Measurements from ENCODE around the gene IPO9.
A peak's percentile ranks its signal among the peaks of the same experiment; 100 is the strongest.

IPO9 gene

DNA sequence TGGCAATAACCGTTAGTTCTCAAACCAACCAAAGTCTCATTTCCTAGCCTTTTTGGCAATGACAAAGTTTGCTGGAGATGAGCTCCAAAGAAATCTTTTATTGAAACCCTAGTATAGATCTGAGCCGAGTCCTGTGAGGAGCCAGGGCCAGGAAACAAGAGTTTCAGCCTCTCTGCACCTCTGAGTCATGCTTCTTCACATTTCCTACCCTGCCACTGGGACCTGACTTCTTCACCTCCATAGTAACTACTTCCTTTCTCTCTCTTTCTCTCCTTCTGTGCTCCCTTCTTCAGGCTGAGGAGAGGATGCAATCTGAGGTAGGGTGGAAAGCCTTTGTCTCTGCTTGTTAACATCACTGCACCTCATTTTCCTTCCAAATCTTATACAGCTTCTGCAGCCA is 38.7 kb upstream of the IPO9 start:
- Histone ChIP-seq H3K36me3 (ENCODE audit: insufficient read depth, low read length) (peaks cover 70% of the 10 kb centered on the region), H3K9ac (ENCODE audit: low read length) (no peak overlapping the region), H3K27ac (ENCODE audit: low read depth, low read length) (no peak overlapping the region), H3K4me3 (ENCODE audit: low read depth in 1 of 2, low read length in 2 of 2) (no peak overlapping the region), H3K4me1 (ENCODE audit: insufficient read depth, low read length) (peaks cover 48% of the 10 kb centered on the region), H3K9me3 (ENCODE audit: low read length) (no peaks in the 10 kb centered on the region), H3K27me3 (ENCODE audit: control insufficient read depth in 1 of 2, insufficient read depth in 2 of 2, low read length in 2 of 2) (no peaks in the 10 kb centered on the region)

DNA sequence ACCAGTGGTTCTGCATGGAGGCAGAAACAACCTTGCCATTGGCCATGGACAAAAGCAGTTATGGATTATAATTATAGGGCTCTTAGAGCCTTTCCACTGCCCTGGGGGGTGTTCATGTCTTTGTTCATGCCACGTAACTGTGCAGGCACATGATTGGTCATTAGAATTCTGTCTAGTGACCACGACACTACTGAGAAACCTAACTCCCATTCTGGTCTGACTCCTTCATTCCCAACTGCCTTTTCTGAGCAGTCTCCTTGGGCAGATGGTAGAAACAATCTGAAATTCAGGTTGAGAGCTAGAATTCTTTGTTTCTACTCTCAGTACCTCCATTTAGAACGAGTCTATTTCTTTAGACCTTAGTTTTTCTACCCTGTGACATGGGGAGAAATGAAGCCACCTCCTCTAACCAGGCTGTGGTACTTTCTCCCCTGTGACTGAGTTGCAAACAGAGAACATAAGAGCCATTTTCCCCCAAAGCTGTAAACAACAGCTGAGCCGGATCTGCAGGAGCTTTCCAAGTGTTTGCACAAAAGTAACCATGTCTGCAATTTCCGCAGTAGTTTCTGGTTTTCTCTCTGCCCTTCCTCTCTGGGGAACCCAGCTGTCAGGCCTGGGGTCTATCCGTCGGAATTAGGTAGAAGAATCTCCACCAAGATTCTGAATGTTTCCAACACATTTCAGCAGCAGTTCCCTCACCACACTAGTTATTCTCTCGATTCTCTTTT is 37.7 kb upstream of the IPO9 start:
- Histone ChIP-seq H3K9me3 (ENCODE audit: low read length) (no peaks in the 10 kb centered on the region), H3K27me3 (ENCODE audit: control insufficient read depth in 1 of 2, insufficient read depth in 2 of 2, low read length in 2 of 2) (no peaks in the 10 kb centered on the region), H3K9ac (ENCODE audit: low read length) (no peak overlapping the region), H3K27ac (ENCODE audit: low read depth, low read length) (no peak overlapping the region), H3K36me3 (ENCODE audit: insufficient read depth, low read length) (peaks cover 75% of the 10 kb centered on the region), H3K4me3 (ENCODE audit: low read depth in 1 of 2, low read length in 2 of 2) (no peak overlapping the region), H3K4me1 (ENCODE audit: insufficient read depth, low read length) (peaks cover 48% of the 10 kb centered on the region)

- H3K27me3 ChIP-seq (ENCODE audit: control insufficient read depth in 1 of 2, insufficient read depth in 2 of 2, low read length in 2 of 2): no peaks in the 10 kb centered on the region
- peaks cover 69% of the 10 kb centered on the region for H3K36me3 ChIP-seq (ENCODE audit: insufficient read depth, low read length)
- no peaks in the 10 kb centered on the region for H3K9me3 ChIP-seq (ENCODE audit: low read length)
- no peak overlapping the region for H3K4me3 ChIP-seq (ENCODE audit: low read depth in 1 of 2, low read length in 2 of 2)
- no peak overlapping the region for H3K9ac ChIP-seq (ENCODE audit: low read length)
- peak overlapping the region; percentile 32 for H3K27ac ChIP-seq (ENCODE audit: low read depth, low read length)
- H3K4me1 ChIP-seq (ENCODE audit: insufficient read depth, low read length): peaks cover 43% of the 10 kb centered on the region
Measured at GRCh38 chr1:201791779-201792173, 37.2 kb upstream of the IPO9 start.

- peak overlapping the region in 1 of 2 donors; percentile 10 for H3K4me3 ChIP-seq (ENCODE audit: low read depth in 1 of 2, low read length in 2 of 2)
- H3K36me3 ChIP-seq (ENCODE audit: insufficient read depth, low read length): peaks cover 61% of the 10 kb centered on the region
- no peaks in the 10 kb centered on the region for H3K27me3 ChIP-seq (ENCODE audit: control insufficient read depth in 1 of 2, insufficient read depth in 2 of 2, low read length in 2 of 2)
- H3K27ac ChIP-seq (ENCODE audit: low read depth, low read length): peak overlapping the region; percentile 32
- no peaks in the 10 kb centered on the region for H3K9me3 ChIP-seq (ENCODE audit: low read length)
- peaks cover 38% of the 10 kb centered on the region for H3K4me1 ChIP-seq (ENCODE audit: insufficient read depth, low read length)
- no peak overlapping the region for H3K9ac ChIP-seq (ENCODE audit: low read length)
Measured at GRCh38 chr1:201792534-201793305, 36.2 kb upstream of the IPO9 start.

DNA sequence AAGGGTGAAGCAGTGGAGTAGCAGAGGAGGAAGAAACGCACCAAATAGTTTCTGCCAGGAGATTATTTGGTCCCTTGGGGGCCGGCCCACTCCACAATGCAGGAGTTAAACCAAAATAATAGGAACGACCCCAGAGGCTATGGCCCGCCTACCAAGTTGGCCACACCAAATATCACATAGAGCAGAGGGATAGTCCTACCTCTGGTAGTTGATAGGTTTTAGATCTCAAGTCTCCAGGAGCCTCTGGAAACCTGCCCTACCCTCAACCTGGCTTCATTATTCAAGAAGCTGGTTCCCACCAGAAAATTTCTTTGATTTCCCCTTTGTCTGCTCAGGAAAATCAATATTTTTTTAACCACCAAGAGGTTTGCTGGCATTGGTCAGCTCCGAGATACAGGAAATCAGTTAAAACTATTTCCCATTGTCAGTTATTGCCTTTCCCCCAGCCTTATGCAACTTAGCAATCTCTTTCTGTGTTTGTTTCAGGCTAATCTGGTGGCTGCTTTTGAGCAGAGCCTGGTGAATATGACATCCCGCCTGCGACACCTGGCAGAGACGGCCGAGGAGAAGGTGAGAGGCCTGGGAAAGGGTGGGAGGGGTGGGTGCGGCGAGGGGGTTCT is 35.5 kb upstream of the IPO9 start:
- H3K4me1 ChIP-seq (ENCODE audit: insufficient read depth, low read length): peaks cover 38% of the 10 kb centered on the region
- no peak overlapping the region for H3K9ac ChIP-seq (ENCODE audit: low read length)
- no peak overlapping the region for H3K27ac ChIP-seq (ENCODE audit: low read depth, low read length)
- peaks cover 60% of the 10 kb centered on the region for H3K36me3 ChIP-seq (ENCODE audit: insufficient read depth, low read length)
- no peaks in the 10 kb centered on the region for H3K27me3 ChIP-seq (ENCODE audit: control insufficient read depth in 1 of 2, insufficient read depth in 2 of 2, low read length in 2 of 2)
- no peak overlapping the region for H3K4me3 ChIP-seq (ENCODE audit: low read depth in 1 of 2, low read length in 2 of 2)
- H3K9me3 ChIP-seq (ENCODE audit: low read length): no peaks in the 10 kb centered on the region

DNA sequence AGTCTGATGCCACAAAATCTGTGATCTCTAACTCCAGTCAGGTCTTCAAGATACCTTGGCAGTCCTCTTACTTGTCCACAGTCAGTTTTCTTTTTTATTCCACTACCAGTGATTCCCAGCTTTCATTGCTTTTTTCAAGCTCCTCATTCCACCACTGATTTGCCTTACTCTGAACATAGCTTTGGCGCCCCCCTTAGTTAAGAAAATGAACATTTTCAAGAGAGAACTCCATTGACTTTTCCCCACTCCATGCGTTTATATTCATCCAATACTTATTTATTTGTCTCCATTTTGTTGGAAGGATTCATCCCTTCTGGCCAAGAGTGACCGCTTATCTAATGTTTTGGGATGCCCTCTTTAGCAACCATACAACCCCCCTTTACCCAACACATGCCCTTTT is 33.9 kb upstream of the IPO9 start:
- Histone ChIP-seq H3K9ac (ENCODE audit: low read length) (no peak overlapping the region), H3K4me3 (ENCODE audit: low read depth in 1 of 2, low read length in 2 of 2) (no peak overlapping the region), H3K27ac (ENCODE audit: low read depth, low read length) (no peak overlapping the region), H3K27me3 (ENCODE audit: control insufficient read depth in 1 of 2, insufficient read depth in 2 of 2, low read length in 2 of 2) (no peaks in the 10 kb centered on the region), H3K4me1 (ENCODE audit: insufficient read depth, low read length) (peaks cover 30% of the 10 kb centered on the region), H3K9me3 (ENCODE audit: low read length) (no peaks in the 10 kb centered on the region), H3K36me3 (ENCODE audit: insufficient read depth, low read length) (peaks cover 49% of the 10 kb centered on the region)

GRCh38 chr1:201800246-201800645 is 28.7 kb upstream of the IPO9 start:
- Histone ChIP-seq H3K9ac (ENCODE audit: low read length) (no peak overlapping the region), H3K4me1 (ENCODE audit: insufficient read depth, low read length) (no peaks in the 10 kb centered on the region), H3K27me3 (ENCODE audit: control insufficient read depth in 1 of 2, insufficient read depth in 2 of 2, low read length in 2 of 2) (no peaks in the 10 kb centered on the region), H3K9me3 (ENCODE audit: low read length) (no peaks in the 10 kb centered on the region), H3K4me3 (ENCODE audit: low read depth in 1 of 2, low read length in 2 of 2) (no peak overlapping the region), H3K36me3 (ENCODE audit: insufficient read depth, low read length) (peaks cover 41% of the 10 kb centered on the region), H3K27ac (ENCODE audit: low read depth, low read length) (no peak overlapping the region)

DNA sequence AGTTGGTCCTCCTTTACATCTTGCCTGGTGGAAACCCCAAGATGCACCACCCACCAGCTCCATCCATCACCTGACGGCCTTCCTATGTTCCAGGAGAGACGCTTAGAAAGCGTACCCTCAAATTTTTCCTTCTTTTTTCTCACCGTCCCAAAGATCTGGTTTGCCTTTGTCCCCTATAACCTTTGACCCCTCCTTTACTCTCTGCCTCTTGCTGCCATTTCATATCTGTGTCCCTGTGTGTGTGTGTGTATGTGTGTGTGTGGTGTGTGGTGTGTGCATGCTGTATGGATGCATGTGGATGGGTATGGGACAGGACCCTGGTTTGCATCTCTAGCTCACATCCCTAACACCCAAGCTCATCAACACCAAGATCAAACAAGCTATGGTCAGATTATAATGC is 22.2 kb upstream of the IPO9 start:
- H3K4me1 ChIP-seq (ENCODE audit: insufficient read depth, low read length): no peaks in the 10 kb centered on the region
- peaks cover 83% of the 10 kb centered on the region for H3K36me3 ChIP-seq (ENCODE audit: insufficient read depth, low read length)
- H3K27me3 ChIP-seq (ENCODE audit: control insufficient read depth in 1 of 2, insufficient read depth in 2 of 2, low read length in 2 of 2): no peaks in the 10 kb centered on the region
- no peaks in the 10 kb centered on the region for H3K9me3 ChIP-seq (ENCODE audit: low read length)
- no peak overlapping the region for H3K4me3 ChIP-seq (ENCODE audit: low read depth in 1 of 2, low read length in 2 of 2)
- no peak overlapping the region for H3K9ac ChIP-seq (ENCODE audit: low read length)
- H3K27ac ChIP-seq (ENCODE audit: low read depth, low read length): no peak overlapping the region

DNA sequence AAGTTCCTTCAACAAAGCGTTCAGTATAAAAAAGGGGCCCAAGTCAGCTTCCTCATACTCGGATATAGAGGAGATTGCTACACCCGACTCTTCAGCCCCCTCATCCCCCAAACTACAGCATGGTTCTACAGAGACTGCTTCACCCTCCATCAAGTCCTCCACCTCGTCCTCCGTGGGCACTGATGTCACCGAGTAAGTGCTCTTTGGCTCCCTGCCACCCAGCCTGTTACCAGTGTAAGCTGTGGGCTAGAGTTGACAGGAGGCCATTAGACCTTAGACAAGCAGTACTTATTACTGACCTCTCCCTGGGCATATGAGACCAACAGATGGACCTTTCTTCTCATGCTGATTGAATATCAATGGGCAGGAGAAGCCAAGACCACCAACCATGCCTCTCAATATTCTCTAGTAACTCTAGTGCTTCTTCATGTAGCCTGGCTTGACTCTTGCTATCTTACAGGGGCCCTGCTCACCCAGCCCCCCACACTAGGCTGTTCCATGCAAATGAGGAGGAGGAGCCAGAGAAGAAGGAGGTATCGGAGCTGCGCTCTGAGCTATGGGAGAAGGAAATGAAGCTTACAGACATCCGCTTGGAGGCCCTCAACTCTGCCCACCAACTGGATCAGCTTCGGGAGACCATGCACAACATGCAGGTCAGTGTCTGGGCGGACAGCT is 20.9 kb upstream of the IPO9 start:
- H3K36me3 ChIP-seq (ENCODE audit: insufficient read depth, low read length): peaks cover 90% of the 10 kb centered on the region
- H3K27ac ChIP-seq (ENCODE audit: low read depth, low read length): no peak overlapping the region
- H3K9me3 ChIP-seq (ENCODE audit: low read length): no peaks in the 10 kb centered on the region
- no peak overlapping the region for H3K4me3 ChIP-seq (ENCODE audit: low read depth in 1 of 2, low read length in 2 of 2)
- no peak overlapping the region for H3K9ac ChIP-seq (ENCODE audit: low read length)
- no peaks in the 10 kb centered on the region for H3K4me1 ChIP-seq (ENCODE audit: insufficient read depth, low read length)
- no peaks in the 10 kb centered on the region for H3K27me3 ChIP-seq (ENCODE audit: control insufficient read depth in 1 of 2, insufficient read depth in 2 of 2, low read length in 2 of 2)

DNA sequence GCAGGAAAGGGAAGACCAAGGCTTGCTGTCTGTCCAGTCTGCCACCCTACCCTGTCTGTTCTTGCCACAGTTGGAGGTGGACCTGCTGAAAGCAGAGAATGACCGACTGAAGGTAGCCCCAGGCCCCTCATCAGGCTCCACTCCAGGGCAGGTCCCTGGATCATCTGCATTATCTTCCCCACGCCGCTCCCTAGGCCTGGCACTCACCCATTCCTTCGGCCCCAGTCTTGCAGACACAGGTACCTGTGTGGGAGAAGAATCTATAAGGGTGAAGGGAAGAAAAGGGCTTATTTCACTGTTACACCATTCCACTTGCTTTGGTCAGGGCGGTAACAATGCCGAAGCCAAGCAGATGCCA is 20.3 kb upstream of the IPO9 start:
- Histone ChIP-seq H3K4me1 (ENCODE audit: insufficient read depth, low read length) (no peaks in the 10 kb centered on the region), H3K27ac (ENCODE audit: low read depth, low read length) (no peak overlapping the region), H3K4me3 (ENCODE audit: low read depth in 1 of 2, low read length in 2 of 2) (no peak overlapping the region), H3K9me3 (ENCODE audit: low read length) (no peaks in the 10 kb centered on the region), H3K36me3 (ENCODE audit: insufficient read depth, low read length) (peaks cover 90% of the 10 kb centered on the region), H3K9ac (ENCODE audit: low read length) (no peak overlapping the region), H3K27me3 (ENCODE audit: control insufficient read depth in 1 of 2, insufficient read depth in 2 of 2, low read length in 2 of 2) (no peaks in the 10 kb centered on the region)

GRCh38 chr1:201809876-201810275 is 19.1 kb upstream of the IPO9 start:
- Histone ChIP-seq H3K9me3 (ENCODE audit: low read length) (no peaks in the 10 kb centered on the region), H3K36me3 (ENCODE audit: insufficient read depth, low read length) (peaks cover 84% of the 10 kb centered on the region), H3K4me1 (ENCODE audit: insufficient read depth, low read length) (no peaks in the 10 kb centered on the region)

More at GRCh38 chr1:201809876-201810275, 19.1 kb upstream of the IPO9 start:
- no peaks in the 10 kb centered on the region for H3K27me3 ChIP-seq (ENCODE audit: control insufficient read depth in 1 of 2, insufficient read depth in 2 of 2, low read length in 2 of 2)
- H3K4me3 ChIP-seq (ENCODE audit: low read depth in 1 of 2, low read length in 2 of 2): no peak overlapping the region
- no peak overlapping the region for H3K9ac ChIP-seq (ENCODE audit: low read length)
- H3K27ac ChIP-seq (ENCODE audit: low read depth, low read length): no peak overlapping the region
